DMS114 treated with DMSO at 0.1 percent for 48 hours (cell line): ENCODE results near the gene MAEA.
"Not testable (repeated sequence)": the region's sequence is repeated elsewhere in the genome, so short reads cannot be mapped to it uniquely, and the experiment has no call there.

ENCODE experiments used
- DNase-seq: peaks from one replicate; lab custom pipeline; 2025; ENCODE audit not compliant: unreplicated experiment; lab: John Stamatoyannopoulos, UW

The MAEA gene

DNA sequence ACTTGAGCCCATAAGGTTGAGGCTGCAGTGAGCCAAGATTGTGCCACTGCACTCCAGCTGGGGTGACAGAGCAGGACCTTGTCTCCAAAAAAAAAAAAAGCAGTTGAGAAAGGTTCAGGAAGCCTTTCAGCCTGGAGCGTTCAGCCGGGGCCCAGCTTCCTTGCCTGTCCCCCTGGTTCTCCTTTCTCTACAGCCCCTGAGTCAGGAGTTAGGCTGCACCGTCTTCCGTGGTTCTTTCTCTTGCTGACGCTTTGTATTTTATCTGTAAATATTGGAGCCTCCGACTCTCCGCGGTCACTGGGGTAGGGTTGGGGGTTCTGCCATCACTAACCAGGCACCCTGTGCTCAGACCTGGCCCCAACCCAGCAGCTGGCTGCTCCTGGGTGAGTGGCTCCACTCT lies 43.6 kb downstream of the MAEA start:
- DNase-seq = no peak

DNA sequence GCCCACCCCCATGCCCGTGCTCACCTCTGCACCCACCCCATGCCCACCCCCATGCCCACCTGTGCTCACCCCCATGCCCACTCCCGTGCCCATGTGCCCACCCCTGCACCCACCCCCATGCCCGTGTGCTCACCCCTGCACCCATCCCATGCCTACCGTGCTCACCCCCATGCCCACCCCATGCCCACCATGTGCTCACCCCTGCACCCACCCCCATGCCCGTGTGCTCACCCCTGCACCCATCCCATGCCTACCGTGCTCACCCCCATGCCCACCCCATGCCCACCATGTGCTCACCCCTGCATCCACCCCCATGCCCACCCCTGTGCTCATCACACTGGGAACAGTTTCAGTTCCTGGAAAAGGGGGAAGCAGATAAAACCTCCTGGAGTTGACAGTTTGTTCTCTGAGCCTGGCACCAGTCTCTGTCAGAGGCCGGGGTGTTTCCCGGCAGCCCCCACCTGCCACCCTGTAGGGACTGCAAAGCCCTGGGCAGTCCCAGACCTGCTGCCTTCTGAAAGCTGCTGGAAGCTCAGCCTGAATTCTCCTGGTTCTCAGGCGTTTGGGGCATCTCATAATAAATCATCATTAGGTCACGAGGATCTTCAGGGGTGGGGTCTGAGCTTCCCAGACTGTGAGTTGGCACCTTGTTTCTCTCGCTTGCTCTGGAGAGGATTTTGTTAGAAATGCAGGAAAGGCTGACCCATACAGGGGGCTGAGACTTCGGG lies 44.3 kb downstream of the MAEA start:
- not testable (repeated sequence) for DNase-seq

DNA sequence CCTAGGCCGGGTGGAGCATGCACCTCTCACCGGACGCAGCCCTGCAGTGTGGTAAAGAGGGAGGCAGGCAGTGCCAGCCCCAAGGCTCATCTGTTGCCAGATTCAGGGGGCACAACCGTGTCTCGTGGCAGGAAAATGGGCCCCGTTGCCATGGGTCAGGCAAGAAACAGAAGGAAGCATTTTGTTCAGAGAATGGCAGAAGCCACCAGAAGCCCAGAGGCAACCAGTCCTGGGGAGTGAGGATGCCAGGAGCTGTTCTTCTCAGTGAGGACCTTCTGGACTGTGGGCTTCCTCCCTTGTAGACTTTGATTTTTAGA lies 44.8 kb downstream of the MAEA start:
- DNase-seq = no peak

DNA sequence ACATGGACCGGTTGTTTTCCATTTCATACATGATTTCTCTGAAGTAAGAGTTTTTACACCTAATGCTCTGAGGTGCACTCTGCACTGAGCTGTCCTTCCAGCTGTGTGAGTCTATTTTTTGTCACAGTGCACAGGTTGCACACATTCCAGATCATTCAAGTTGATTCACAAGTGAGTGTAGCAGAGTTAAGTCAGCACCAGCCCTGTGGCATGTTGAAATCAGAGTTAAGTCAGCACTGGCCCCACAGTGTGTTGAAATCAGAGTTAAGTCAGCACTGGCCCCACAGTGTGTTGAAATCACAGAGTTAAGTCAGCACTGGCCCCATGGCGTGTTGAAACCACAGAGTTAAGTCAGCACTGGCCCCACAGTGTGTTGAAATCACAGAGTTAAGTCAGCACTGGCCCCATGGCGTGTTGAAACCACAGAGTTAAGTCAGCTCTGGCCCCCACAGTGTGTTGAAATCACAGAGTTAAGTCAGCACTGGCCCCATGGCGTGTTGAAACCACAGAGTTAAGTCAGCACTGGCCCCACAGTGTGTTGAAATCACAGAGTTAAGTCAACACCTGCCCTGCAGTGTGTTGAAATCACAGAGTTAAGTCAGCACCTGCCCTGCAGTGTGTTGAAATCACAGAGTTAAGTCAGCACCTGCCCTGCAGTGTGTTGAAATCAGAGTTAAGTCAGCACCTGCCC lies 45.6 kb downstream of the MAEA start:
- DNase-seq = not testable (repeated sequence)

DNA sequence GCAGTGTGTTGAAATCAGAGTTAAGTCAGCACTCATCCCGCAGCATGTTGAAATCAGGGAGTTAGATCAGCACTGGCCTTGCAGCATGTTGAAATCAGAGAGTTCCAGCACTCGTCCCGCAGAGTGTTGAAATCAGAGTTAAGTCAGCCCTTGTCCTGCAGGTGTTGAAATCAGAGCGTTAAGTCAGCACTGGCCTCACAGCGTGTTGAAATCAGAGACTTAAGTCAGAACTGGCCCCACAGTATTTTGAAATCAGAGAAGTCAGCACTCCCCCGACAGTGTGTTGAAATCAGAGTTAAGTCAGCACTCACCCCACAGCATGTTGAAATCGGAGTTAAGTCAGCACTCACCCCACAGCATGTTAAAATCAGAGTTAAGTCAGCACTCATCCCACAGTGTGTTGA lies 46.4 kb downstream of the MAEA start:
- DNase-seq = no peak

DNA sequence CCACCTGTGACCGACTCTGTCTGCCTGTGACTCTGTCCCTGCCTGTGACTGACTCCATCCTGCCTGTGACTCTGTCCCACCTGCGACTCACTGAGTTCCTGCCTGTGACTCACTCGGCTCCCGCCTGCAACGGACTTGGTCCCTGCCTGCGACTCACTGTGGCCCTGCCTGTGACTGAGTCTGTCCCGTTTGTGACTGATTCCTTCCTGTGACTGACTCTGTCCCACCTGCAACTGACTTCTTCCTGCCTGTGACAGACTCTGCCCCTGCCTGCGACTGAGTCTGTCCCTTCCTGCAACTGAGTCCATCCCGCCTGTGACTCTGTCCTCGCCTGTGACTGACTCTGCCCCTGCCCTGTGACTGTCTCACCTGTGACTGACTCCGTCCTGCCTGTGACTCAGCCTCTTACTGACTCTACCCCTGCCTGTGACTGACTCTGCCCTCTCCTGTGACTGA lies 47.7 kb downstream of the MAEA start:
- DNase-seq = no peak

DNA sequence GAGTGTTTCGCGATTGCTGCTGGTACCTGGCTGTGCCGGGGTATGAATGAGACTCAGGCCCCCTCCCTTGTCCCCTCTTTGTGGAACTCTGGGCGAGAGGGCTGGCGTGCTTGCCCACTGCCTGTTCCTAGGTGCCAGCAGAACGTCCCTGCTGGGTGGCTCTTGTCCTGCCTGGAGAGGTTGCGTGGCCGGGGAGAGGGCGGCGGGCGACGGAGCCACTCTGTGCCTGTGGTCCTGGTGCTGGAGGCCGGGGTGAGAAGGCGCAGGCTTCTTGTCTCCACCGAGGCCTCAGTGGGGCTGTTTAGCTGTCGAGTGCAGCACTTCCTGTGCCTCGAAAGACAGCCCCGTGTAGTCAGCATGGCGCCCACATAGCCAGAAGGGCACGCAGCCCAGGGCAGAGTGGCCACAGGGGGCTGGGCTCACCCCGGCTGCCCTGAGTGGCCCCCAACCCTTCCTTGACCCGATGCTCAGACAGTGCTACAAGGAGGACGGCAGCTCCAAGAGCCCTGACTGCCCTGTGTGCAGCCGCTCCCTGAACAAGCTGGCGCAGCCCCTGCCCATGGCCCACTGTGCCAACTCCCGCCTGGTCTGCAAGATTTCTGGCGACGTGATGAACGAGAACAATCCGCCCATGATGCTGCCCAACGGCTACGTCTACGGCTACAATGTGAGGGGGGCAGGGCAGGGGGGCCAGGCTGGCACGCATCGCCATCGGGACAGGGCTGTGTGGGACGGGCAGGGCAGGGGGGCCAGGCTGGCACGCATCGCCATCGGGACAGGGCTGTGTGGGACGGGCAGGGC lies 48.5 kb downstream of the MAEA start:
- DNase-seq = no peak

DNA sequence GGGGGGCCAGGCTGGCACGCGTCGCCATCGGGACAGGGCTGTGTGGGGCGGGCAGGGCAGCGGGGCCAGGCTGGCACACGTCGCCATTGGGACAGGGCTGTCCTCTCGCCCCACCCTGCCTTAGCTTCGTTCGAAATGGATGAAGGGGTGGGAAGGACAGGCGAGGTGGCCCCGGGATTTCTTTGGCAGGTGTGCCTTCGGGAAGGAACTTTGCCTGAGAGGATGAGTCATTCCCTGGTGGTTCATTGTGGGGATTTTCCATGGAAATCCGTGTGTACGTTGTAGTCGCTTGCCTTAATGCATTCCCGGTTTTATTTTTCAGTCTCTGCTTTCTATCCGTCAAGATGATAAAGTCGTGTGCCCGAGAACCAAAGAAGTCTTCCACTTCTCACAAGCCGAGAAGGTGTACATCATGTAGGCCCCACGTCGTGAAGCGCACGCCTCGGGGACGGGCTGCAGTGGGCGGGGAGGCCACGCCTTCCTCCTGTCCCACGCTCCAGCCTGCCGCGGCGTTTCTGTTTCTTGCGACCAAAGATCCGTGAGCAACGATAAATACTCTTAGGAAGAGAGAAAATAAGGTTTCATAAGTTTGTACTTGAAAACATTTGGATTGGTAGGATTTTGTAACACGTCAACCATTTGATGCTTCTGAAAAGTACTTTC lies 49.2 kb downstream of the MAEA start:
- DNase-seq = no peak

DNA sequence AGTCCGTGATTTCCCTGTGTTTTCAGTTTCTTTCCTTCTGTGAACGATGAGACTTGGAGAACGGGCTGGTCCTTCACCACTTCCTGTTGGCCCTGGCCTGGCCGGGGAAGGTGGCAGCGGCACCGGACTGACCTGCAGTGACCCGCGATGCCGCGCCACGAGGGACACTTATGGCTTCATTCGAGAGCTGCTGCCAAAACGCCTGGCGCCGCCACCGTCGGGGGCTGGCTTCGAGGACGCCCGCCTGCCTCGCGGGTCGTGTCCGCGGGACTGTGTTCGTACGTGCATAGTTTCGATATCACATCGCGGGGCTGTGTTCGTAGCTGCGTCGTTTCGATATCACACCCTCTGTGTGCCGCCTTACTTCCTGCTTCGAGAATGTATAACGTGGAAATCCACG lies 49.8 kb downstream of the MAEA start:
- no peak for DNase-seq

DNA sequence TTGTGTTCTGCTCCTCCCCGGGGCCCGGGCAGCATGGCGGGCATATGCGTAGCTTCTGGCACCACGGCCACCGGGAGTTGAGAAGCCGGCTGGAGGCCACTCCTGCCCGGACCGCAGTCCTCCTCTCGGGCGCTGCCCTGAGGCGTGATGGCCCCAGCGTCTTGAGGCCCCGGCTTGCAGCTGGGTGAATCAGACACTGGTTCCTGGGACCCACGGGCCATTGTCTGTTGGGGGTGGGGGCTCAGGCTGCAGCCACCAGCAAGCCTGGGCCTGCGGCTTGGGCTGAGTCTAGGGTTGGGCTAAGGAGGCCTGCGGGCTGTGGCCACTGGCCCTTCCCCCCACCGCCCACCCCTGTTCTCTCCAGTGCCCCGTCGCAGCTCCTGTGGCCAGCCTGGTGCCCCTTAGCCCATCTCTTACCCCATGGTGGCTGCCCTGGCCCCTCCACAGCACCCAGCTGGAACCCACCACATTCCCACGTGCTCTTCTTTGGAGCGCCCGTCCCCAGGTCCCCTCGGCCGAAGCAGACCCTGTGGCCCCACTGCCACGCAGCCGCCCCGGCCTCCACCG lies 50.6 kb downstream of the MAEA start:
- DNase-seq = no peak

DNA sequence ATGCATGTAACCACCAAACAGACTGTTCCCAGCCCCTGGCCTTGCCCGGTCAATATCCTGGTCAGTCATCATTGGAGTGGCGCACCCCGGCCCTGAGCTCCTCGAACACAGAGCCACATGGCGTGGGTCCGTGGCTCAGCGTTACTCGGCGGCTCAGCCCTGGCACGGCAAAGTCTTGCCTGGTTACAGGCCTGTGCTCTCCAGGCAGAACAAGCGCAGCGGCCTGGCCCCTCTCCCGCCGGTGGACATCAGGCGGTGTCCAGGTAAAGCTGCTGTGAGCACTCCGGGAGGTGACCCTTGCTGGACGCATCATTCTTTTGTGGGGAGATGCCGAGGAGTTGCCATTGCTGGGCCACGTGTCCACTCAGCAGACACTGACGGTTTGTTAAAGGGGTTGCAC lies 51.2 kb downstream of the MAEA start:
- no peak for DNase-seq

DNA sequence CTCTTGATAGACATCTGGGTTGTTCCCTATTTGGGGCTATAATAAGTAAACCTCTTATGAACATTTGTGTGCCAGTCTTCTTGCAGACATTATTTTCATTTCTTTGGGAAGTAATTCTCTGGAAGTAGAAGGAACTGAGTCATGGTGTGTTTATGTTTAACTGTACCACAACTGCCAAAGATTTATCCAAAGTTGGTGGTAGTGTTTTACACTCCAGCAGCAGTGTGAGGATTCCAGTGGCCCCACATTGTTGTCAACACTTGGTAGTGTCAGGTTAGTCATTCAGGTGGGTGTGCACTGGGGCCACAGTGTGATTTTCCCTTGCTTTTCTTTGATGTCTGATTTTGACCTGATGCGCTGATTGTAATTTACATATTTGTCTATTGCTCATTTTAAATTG lies 52.3 kb downstream of the MAEA start:
- DNase-seq = no peak

DNA sequence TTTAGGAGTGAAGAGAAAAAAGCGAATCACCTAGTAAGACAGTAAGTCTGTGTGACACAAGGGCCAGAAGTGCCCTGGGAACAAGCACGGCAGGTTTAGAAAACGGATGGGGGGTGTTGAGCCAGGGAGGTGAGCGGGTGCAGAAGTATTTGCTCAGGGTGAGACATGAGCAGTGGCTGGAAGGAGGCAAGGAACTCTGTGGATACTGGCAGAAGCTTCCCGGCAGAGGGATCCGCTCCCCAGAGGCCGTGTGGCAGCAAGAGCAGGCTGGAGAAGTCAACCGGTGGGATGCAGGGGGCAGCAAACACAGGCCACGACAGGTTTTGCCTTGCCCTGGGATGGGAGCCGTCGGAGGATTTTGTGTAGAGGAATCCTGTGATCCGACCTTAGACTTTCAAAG lies 55.0 kb downstream of the MAEA start:
- no peak for DNase-seq

DNA sequence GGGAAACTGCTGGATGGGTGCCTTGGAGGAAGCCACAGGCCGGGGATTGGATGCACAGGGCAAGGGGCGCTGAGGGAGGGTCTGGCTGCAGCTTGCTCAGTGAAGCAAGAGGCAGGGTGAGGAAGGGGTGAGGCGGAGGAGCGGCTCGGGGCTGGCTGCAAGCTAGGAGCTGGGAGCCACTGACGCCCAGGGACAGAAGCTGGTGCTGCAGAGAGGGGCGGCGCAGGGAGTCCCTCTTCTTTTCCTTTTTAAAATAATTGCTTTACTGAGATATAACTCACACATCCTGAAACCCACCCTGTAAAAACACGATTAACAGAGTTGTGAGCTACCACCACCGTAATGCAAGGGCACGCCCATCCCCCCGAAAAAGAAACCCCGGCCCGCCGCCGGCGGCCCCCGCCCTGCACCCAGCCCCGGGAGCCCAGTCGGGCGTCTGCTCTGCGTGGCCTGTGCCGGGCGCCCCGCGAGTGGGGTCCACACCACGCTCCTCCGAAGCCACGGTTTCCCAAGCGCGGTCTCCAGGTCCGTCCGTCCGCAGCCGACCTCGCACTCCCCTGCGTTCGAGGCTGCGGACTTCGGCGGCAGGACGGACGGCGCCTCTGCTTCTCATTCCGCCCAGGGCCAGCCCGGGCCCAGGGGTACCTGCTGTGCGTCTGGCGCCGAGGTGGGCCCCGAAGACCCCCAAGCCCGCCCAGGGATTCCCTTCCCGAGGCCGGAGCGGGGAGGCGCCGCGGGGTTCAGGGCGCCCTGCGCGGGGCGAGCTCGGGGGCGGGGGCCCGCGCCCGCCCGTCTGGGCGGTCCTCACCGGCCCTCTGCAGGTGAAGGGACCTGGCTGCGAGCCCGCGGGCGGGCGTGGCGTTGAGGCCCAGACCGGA lies 56.5 kb downstream of the MAEA start:
- DNase-seq = peak; percentile 26

DNA sequence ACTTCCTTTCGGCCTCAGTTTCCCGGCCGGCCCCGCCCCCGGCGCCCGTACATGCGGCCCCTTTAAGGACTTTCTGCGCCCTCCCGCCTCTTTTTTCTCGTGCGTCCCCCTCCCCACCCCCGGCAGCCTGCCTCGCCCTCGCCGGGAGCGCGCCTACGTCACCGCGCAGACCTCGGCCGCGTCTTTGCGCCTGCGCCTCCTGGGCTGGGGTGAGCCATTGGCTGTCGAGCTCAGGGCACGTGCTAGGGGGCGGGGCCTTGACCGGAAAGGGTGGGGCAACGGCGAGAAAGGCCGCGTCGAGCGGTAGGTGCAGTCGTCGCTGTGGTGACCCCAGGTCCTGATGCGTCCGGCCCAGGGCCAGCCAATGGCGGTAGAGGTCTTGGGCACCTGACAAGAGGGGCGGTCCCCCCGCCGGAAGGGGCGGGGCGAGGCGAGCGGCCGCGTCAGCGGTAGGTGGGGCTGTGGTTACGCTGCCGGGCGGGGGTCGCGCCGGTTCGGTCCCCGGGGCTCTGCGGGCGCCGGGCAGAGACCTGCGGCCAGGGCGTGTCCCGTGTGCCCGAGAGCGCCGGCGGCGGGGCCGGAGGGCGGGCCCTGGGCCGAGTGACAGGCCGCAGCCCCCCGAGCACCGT lies 57.2 kb downstream of the MAEA start, which contains the start of gene UVSSA:
Gene UVSSA, plus strand, starts transcription at position 428 of the 629 bp plus-strand sequence. CDS start 884 bp downstream, outside the sequence.
- peak; percentile 93 for DNase-seq

DNA sequence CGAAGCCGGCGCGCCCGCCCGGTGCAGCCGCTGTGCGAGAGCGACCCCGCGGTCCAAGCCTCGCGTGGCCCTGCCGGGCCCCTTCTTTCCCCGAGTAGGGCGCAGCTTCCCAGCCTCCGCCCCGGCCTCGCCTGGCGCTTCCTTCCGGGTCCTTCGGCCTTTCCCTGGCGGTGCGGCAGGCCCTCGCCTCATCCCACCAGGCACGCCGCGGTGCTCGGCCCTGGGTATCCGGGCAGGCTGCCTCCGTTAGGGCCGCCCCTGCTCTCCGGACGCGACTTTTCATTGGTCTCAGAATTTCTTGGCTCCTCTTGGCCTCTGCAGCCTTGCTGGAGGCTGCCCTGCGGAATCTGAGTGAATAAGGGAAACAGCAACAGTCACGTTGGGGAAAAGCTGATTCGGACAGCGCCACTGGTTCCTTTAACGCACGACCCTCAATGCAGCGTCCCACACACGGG lies 57.7 kb downstream of the MAEA start:
- no peak for DNase-seq

DNA sequence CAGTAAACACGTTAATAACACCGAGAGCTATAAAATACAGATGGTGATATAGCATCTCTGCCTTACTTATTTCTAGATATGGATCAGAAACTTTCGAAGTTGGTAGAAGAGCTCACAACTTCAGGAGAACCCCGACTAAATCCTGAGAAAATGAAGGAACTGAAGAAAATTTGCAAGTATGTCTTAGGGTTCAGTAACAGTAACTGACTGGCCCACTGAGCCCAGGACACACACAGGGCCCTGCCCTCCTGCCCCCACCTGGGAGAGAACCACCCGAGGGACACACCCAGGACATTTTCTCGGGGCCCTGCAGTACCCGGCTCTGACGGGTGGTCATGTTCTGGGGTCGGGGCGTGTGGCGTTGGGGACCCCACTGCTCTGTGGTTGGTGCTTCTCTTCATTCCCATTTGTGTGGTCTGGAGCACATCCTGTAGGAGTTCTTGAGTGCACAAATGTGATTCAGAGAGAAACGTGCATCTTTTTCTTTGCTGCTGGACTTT lies 58.4 kb downstream of the MAEA start:
- DNase-seq = no peak

DNA sequence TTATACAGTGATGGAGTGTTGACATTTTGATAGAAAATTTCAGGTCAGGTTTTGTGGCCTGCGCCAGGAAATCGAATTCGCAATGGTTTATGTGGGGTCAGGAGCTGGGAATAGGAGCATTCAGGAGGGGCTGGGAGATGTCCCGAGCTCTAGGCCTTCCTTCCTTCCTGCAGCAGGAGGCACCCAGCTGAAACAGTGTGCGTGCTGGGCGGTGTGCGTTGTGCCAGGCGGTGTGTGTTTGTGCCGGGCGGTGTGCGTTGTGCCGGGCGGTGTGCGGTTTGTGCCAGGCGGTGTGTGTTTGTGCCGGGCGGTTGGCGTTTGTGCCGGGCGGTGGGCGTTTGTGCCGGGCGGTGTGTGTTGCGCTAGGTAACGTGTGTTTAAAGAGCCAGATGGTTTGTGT lies 59.1 kb downstream of the MAEA start:
- no peak for DNase-seq
